Glutamatergic neuron (in vitro differentiated cells): ENCODE results near the gene AP1S3. TPM values are rescaled to one million over a fixed set of nuclear protein-coding genes. Genes with fewer than 3 reads are reported as not detected.
"Not testable (repeated sequence)": the region's sequence is repeated elsewhere in the genome, so short reads cannot be mapped to it uniquely, and the experiment has no call there.

ENCODE experiments used
- DNase-seq: peaks from one replicate; pipeline ENCODE4 v3.0.0; 2022
- H3K27ac Mint-ChIP-seq: one replicate; pipeline ENCODE4 v1.8.0; 2020; ENCODE audit warnings: mild to moderate bottlenecking, mixed read lengths, inconsistent platforms; ENCODE audit not compliant: unreplicated experiment
- H3K27me3 Mint-ChIP-seq: one replicate; pipeline ENCODE4 v1.8.0; 2020; ENCODE audit warnings: mild to moderate bottlenecking, moderate library complexity, mixed read lengths, inconsistent platforms; ENCODE audit not compliant: unreplicated experiment
- H3K36me3 Mint-ChIP-seq: one replicate; pipeline ENCODE4 v1.8.0; 2020; ENCODE audit warnings: mild to moderate bottlenecking, mixed read lengths, inconsistent platforms; ENCODE audit not compliant: unreplicated experiment
- H3K4me1 Mint-ChIP-seq: one replicate; pipeline ENCODE4 v1.8.0; 2020; ENCODE audit warnings: mild to moderate bottlenecking, low read depth, mixed read lengths, inconsistent platforms; ENCODE audit not compliant: unreplicated experiment
- H3K4me3 Mint-ChIP-seq: one replicate; pipeline ENCODE4 v1.8.0; 2020; ENCODE audit warnings: mild to moderate bottlenecking, mixed read lengths, inconsistent platforms; ENCODE audit not compliant: unreplicated experiment
- H3K9me3 Mint-ChIP-seq: one replicate; pipeline ENCODE4 v1.8.0; 2020; ENCODE audit warnings: mild to moderate bottlenecking, moderate library complexity, mixed read lengths, inconsistent platforms; ENCODE audit not compliant: unreplicated experiment
- total RNA-seq: library from RNA; stranded (reverse); fragmentation: NEBNext Ultra II Directional; extraction: Animal tissue kit (Norgen Biotek cat#: 25700); gene quantifications from one replicate; pipeline ENCODE4 v1.2.1, GENCODE V29; 2021; ENCODE audit not compliant: unreplicated experiment
- TF ChIP-seq, protein P1 (sequence below): fragments of 200-600 bp; sonication (generic); IDR thresholded peaks from one replicate; pipeline ENCODE4 v1.5.0; 2021; ENCODE audit not compliant: partially characterized antibody, unreplicated experiment

Gene AP1S3
- total RNA-seq, 1 donor from 2014 or later, result 3.1 TPM

DNA sequence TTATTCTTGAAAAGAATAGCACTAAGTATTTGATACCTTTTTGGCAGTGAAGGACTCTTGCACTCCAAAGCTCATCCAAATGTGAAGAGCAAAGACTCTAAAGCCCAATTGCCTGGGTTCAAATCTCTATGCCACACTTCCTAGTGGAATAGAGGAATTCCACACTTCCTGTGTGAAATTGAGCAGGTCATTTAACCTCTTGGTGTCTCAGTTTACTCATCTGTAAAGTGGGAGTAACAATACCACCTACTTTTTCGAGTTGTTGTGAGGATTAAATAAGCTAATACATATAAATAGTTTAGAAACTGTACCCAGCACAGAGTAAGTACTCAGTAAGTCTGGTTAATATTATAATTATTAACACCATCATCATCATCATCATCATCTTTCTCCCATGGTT lies 72.6 kb downstream of the AP1S3 start:
- no peaks in the 10 kb centered on the region for H3K36me3 Mint-ChIP-seq
- no peak for DNase-seq
- H3K4me3 Mint-ChIP-seq, result no peak overlapping the region
- TF ChIP-seq, protein P1, sequence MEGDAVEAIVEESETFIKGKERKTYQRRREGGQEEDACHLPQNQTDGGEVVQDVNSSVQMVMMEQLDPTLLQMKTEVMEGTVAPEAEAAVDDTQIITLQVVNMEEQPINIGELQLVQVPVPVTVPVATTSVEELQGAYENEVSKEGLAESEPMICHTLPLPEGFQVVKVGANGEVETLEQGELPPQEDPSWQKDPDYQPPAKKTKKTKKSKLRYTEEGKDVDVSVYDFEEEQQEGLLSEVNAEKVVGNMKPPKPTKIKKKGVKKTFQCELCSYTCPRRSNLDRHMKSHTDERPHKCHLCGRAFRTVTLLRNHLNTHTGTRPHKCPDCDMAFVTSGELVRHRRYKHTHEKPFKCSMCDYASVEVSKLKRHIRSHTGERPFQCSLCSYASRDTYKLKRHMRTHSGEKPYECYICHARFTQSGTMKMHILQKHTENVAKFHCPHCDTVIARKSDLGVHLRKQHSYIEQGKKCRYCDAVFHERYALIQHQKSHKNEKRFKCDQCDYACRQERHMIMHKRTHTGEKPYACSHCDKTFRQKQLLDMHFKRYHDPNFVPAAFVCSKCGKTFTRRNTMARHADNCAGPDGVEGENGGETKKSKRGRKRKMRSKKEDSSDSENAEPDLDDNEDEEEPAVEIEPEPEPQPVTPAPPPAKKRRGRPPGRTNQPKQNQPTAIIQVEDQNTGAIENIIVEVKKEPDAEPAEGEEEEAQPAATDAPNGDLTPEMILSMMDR, result no peak
- H3K4me1 Mint-ChIP-seq, result peaks cover 7% of the 10 kb centered on the region
- H3K9me3 Mint-ChIP-seq, result no peaks in the 10 kb centered on the region
- no peak overlapping the region for H3K27ac Mint-ChIP-seq
- H3K27me3 Mint-ChIP-seq, result peaks cover 3% of the 10 kb centered on the region

DNA sequence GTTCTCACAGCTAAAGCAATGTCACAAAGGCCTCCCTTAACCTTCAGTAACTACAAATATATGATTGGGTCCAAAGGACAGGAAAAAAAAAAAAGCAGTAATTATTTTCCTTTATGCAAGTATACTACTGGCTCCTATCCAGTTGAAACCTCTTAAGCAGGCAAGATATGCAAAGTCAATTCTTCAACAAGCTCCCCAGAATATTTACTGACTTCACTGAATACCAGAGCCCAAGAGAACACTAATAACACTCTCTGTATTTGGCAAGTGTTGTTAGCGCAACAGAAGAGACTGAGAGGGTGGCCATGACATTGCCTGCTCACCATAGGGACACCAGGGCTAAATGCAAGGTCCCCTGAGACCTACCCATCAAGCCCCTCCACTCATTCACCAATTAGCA lies 74.5 kb downstream of the AP1S3 start:
- Mint-ChIP-seq H3K27ac (no peak overlapping the region), H3K4me3 (no peak overlapping the region), H3K36me3 (no peaks in the 10 kb centered on the region), H3K9me3 (no peaks in the 10 kb centered on the region), H3K27me3 (peaks cover 3% of the 10 kb centered on the region), H3K4me1 (peaks cover 7% of the 10 kb centered on the region)
- TF ChIP-seq, protein P1, result no peak
- DNase-seq, result no peak

DNA sequence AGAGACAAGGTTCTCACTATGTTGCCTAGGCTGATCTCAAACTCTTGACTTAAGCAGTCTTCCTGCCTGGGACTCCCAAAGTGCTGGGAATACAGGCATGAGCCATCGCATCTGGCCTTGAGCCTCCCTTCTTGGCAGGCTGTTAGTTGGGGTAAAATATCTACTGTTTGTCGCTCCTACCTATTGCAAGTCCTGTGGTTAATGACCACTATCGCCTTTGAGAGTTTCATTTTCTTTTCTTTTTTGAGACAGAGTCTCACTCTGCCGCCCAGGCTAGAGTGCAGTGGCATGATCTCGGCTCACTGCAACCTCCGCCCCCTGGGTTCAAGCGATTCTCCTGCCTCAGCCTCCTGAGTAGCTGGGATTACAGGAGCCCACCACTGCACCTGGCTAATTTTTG lies 75.6 kb downstream of the AP1S3 start:
- not testable (repeated sequence) for H3K4me1 Mint-ChIP-seq, H3K9me3 Mint-ChIP-seq, H3K27ac Mint-ChIP-seq

GRCh38 chr2:223760838-223761502 lies 76.4 kb downstream of the AP1S3 start:
- Mint-ChIP-seq H3K9me3 (no peaks in the 10 kb centered on the region), H3K27me3 (no peaks in the 10 kb centered on the region), H3K36me3 (no peaks in the 10 kb centered on the region), H3K4me3 (no peak overlapping the region), H3K27ac (no peak overlapping the region), H3K4me1 (peaks cover 7% of the 10 kb centered on the region)
- no peak for DNase-seq
- TF ChIP-seq, protein P1, result no peak

More for the DNA sequence above, 75.6 kb downstream of the AP1S3 start:
- not testable (repeated sequence) for DNase-seq, H3K36me3 Mint-ChIP-seq, H3K4me3 Mint-ChIP-seq, H3K27me3 Mint-ChIP-seq

- no peak overlapping the region for H3K4me3 Mint-ChIP-seq
- H3K27ac Mint-ChIP-seq, result no peak overlapping the region
- no peak for DNase-seq
- no peaks in the 10 kb centered on the region for H3K9me3 Mint-ChIP-seq
- no peaks in the 10 kb centered on the region for H3K27me3 Mint-ChIP-seq
- peaks cover 7% of the 10 kb centered on the region for H3K4me1 Mint-ChIP-seq
- TF ChIP-seq, protein P1, result no peak
- H3K36me3 Mint-ChIP-seq, result no peaks in the 10 kb centered on the region
Observed at GRCh38 chr2:223759569-223760430, 77.6 kb downstream of the AP1S3 start.
